Measurements from ENCODE around the gene LIN28B.

DNA sequence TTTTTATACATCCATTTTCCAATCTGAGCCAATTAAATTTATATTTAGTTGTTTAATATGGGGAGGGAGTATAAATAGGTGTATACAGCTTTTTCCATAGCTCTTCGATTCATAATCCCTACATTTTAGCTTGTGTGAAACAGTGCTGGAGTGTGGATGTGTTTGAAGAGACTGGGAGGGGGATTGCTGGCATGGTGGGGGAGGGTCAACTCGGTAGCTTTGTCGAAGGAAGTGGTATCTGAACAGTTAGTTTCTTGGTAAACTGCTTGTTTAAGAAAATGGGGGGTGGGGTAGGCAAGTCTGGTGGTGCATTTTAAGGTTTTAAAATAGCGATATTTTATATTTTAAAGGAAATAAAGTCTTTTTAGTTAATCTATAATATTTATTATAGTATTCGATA is 1.4 kb upstream of the LIN28B start:
- TF ChIP-seq CTCF (conservative IDR thresholded peaks at IDR 0.05; ENCODE audit: low read depth, low read length) (no peak), EZH2 (IDR thresholded peaks at IDR 0.05; ENCODE audit: borderline replicate concordance, low read depth, low read length, poor library complexity, severe bottlenecking) (no peak)
